WTC11 (cell line): ENCODE results near the gene STARD13. TPM values are rescaled to one million over a fixed set of nuclear protein-coding genes. Genes with fewer than 3 reads are reported as not detected.

Source experiments
- ATAC-seq: fragments of 200-7000 bp; cut with Tn5 transposase; 2 replicates; pipeline ENCODE4 v1.10.0; 2021; ENCODE audit warnings: mild to moderate bottlenecking, moderate library complexity
- CTCF ChIA-PET: fragments of 300-600 bp; sonication (Branson Sonifier 250); formaldehyde crosslinking; loops from one replicate; lab custom pipeline; 2021; ENCODE audit warnings: antibody characterized with exemption; lab: Charles Lee
- POLR2A ChIA-PET: fragments of 350-600 bp; sonication (Branson Sonifier 250); formaldehyde crosslinking; loops from one replicate; lab custom pipeline; 2021; ENCODE audit warnings: antibody characterized with exemption; lab: Charles Lee
- DNase-seq: peaks from one replicate; pipeline ENCODE4 v3.0.0; 2021; ENCODE audit warnings: low spot score
- H3K27ac Mint-ChIP-seq: 2 replicates; pipeline ENCODE4 v1.8.0; 2021; ENCODE audit warnings: mixed read lengths
- H3K27me3 Mint-ChIP-seq: 2 replicates; pipeline ENCODE4 v1.8.0; 2021; ENCODE audit warnings: low read depth, mild to moderate bottlenecking, moderate library complexity, mixed read lengths
- H3K36me3 Mint-ChIP-seq: 2 replicates; pipeline ENCODE4 v1.8.0; 2021; ENCODE audit warnings: mixed read lengths
- H3K4me1 Mint-ChIP-seq: 2 replicates; pipeline ENCODE4 v1.8.0; 2022; ENCODE audit warnings: mixed read lengths
- H3K4me3 Mint-ChIP-seq: 2 replicates; pipeline ENCODE4 v1.8.0; 2021; ENCODE audit warnings: mild to moderate bottlenecking, moderate library complexity, mixed read lengths
- H3K9me3 Mint-ChIP-seq: 2 replicates; pipeline ENCODE4 v1.8.0; 2021; ENCODE audit warnings: mixed read lengths
- CBFB ChIP-seq: sonication (generic); formaldehyde crosslinking; IDR thresholded peaks from 2 replicates; pipeline ENCODE4 v1.8.1; 2022; ENCODE audit warnings: mild to moderate bottlenecking, low read depth, missing genetic modification reagents
- CREB1 ChIP-seq: sonication (generic); formaldehyde crosslinking; IDR thresholded peaks from 2 replicates; pipeline ENCODE4 v1.8.0; 2023; ENCODE audit warnings: mild to moderate bottlenecking, missing genetic modification reagents
- EMX1 ChIP-seq: fragments of 250-450 bp; sonication (Bioruptor Pico); IDR thresholded peaks from 2 replicates; pipeline ENCODE4 v1.8.0; 2021; ENCODE audit warnings: mild to moderate bottlenecking
- ESRRA ChIP-seq: sonication (generic); formaldehyde crosslinking; IDR thresholded peaks from 2 replicates; pipeline ENCODE4 v1.8.1; 2022; ENCODE audit warnings: mild to moderate bottlenecking, missing genetic modification reagents, borderline replicate concordance
- FOXP1 ChIP-seq: sonication (generic); formaldehyde crosslinking; IDR thresholded peaks from 2 replicates; pipeline ENCODE4 v1.8.0; 2022; ENCODE audit warnings: missing genetic modification reagents, mild to moderate bottlenecking, moderate library complexity, borderline replicate concordance
- MYBL2 ChIP-seq: sonication (generic); formaldehyde crosslinking; IDR thresholded peaks from 2 replicates; pipeline ENCODE4 v1.8.1; 2023; ENCODE audit warnings: mild to moderate bottlenecking, moderate library complexity, missing genetic modification reagents
- NFYB ChIP-seq: sonication (generic); formaldehyde crosslinking; conservative IDR thresholded peaks from 2 replicates; pipeline ENCODE4 v1.8.0; 2022; ENCODE audit warnings: low read depth, missing genetic modification reagents
- NR2C2 ChIP-seq: sonication (generic); formaldehyde crosslinking; IDR thresholded peaks from 2 replicates; pipeline ENCODE4 v1.8.0; 2022; ENCODE audit warnings: mild to moderate bottlenecking, missing genetic modification reagents
- OVOL2 ChIP-seq: fragments of 250-450 bp; sonication (Bioruptor Pico); IDR thresholded peaks from 2 replicates; pipeline ENCODE4 v1.9.0; 2021; ENCODE audit warnings: mild to moderate bottlenecking, borderline replicate concordance
- SMAD3 ChIP-seq: sonication (generic); formaldehyde crosslinking; IDR thresholded peaks from 2 replicates; pipeline ENCODE4 v1.8.0; 2022; ENCODE audit warnings: missing genetic modification reagents, mild to moderate bottlenecking, borderline replicate concordance
- TCF7 ChIP-seq: sonication (generic); formaldehyde crosslinking; IDR thresholded peaks from 2 replicates; pipeline ENCODE4 v1.8.0; 2022; ENCODE audit warnings: mild to moderate bottlenecking, low read depth, missing genetic modification reagents, moderate library complexity
- ZBTB21 ChIP-seq: sonication (generic); formaldehyde crosslinking; IDR thresholded peaks from 2 replicates; pipeline ENCODE4 v1.8.1; 2023; ENCODE audit warnings: mild to moderate bottlenecking, missing genetic modification reagents, borderline replicate concordance
- ZNF232 ChIP-seq: sonication (generic); formaldehyde crosslinking; IDR thresholded peaks from 2 replicates; pipeline ENCODE4 v1.8.0; 2022; ENCODE audit warnings: mild to moderate bottlenecking, missing genetic modification reagents
- ZNF263 ChIP-seq: sonication (generic); formaldehyde crosslinking; IDR thresholded peaks from 2 replicates; pipeline ENCODE4 v1.8.1; 2022; ENCODE audit warnings: low read depth, mild to moderate bottlenecking, moderate library complexity, missing genetic modification reagents
- total RNA-seq: library from RNA; stranded (reverse); gene quantifications from 3 replicates; pipeline ENCODE4 v1.2.3, GENCODE V29; 2021
- TF ChIP-seq, protein P1 (sequence below): sonication (generic); formaldehyde crosslinking; IDR thresholded peaks from 2 replicates; pipeline ENCODE4 v1.8.1; 2023; ENCODE audit warnings: mild to moderate bottlenecking, moderate library complexity, missing genetic modification reagents
- TF ChIP-seq, protein P2 (sequence below): fragments of 250-450 bp; sonication (Bioruptor Pico); IDR thresholded peaks from 2 replicates; pipeline ENCODE4 v1.8.0; 2021; ENCODE audit warnings: mild to moderate bottlenecking
- TF ChIP-seq, protein P3 (sequence below): sonication (generic); formaldehyde crosslinking; IDR thresholded peaks from 2 replicates; pipeline ENCODE4 v1.8.0; 2023; ENCODE audit warnings: missing genetic modification reagents
- TF ChIP-seq, protein P4 (sequence below): sonication (generic); formaldehyde crosslinking; IDR thresholded peaks from 2 replicates; pipeline ENCODE4 v1.8.0; 2022; ENCODE audit warnings: mild to moderate bottlenecking, missing genetic modification reagents
- TF ChIP-seq, protein P5 (sequence below): fragments of 250-450 bp; sonication (Bioruptor Pico); IDR thresholded peaks from 2 replicates; pipeline ENCODE4 v1.9.0; 2021; ENCODE audit warnings: moderate library complexity, mild to moderate bottlenecking, inconsistent platforms, borderline replicate concordance

Gene STARD13
- total RNA-seq, 1 experiment from 2014 or later: 4.4 TPM

DNA sequence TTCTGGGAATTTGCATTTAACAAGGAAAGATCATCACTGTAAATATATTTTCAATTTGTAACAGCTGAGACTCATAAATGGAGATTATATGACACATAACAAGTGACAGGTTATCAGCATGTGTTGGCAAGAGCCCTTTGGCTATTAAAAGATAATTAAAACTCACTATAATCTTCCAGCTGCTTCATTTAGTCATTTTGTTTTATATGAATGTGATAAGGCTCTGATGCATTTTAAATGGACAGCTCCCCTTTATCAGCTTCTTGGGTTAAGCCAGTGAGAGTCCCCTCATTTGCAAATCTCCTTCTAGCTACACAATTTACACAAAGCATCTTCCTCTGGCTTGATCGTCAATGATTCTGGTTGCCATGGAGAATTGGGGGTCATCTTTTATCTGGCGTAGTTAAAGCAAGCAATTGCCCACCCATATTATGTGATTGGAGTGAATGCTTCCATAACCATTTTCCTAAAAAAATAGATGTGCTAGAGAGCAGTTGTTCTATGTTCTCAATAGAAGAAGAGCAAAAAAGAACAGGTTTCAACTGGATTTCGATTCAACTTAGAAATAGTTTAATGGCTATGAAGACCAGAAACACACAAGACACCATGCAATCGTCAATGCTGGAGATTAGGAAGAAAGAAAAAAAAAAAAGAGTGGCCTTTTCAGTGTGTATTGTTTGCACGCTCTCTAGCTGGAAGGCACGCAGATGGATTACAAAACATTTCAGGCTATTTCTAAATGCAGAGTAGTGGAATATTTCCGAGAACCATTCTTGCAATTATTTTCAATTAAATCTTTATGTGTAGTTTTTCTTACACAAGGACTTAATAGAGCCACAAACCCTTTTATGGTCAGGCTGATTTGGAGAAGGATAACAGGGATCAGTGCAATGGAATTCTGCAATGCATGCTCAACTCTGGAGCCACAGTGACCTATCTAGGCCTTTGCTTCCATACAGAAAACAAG, 27.4 kb downstream of the STARD13 start:
- H3K9me3 Mint-ChIP-seq: no peaks in the 10 kb centered on the region
- no peak for TF ChIP-seq SMAD3 (CRISPR knock-in tag)
- no peak for TF ChIP-seq CREB1 (CRISPR knock-in tag)
- TF ChIP-seq ESRRA (CRISPR knock-in tag): no peak
- TF ChIP-seq, protein P1, sequence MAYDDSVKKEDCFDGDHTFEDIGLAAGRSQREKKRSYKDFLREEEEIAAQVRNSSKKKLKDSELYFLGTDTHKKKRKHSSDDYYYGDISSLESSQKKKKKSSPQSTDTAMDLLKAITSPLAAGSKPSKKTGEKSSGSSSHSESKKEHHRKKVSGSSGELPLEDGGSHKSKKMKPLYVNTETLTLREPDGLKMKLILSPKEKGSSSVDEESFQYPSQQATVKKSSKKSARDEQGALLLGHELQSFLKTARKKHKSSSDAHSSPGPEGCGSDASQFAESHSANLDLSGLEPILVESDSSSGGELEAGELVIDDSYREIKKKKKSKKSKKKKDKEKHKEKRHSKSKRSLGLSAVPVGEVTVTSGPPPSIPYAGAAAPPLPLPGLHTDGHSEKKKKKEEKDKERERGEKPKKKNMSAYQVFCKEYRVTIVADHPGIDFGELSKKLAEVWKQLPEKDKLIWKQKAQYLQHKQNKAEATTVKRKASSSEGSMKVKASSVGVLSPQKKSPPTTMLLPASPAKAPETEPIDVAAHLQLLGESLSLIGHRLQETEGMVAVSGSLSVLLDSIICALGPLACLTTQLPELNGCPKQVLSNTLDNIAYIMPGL: no peak
- TF ChIP-seq FOXP1 (CRISPR knock-in tag): no peak
- TF ChIP-seq CBFB (CRISPR knock-in tag): no peak
- TF ChIP-seq ZNF232 (CRISPR knock-in tag): no peak
- TF ChIP-seq, protein P2, sequence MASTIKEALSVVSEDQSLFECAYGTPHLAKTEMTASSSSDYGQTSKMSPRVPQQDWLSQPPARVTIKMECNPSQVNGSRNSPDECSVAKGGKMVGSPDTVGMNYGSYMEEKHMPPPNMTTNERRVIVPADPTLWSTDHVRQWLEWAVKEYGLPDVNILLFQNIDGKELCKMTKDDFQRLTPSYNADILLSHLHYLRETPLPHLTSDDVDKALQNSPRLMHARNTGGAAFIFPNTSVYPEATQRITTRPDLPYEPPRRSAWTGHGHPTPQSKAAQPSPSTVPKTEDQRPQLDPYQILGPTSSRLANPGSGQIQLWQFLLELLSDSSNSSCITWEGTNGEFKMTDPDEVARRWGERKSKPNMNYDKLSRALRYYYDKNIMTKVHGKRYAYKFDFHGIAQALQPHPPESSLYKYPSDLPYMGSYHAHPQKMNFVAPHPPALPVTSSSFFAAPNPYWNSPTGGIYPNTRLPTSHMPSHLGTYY (CRISPR knock-in tag): no peak
- TF ChIP-seq, protein P3, sequence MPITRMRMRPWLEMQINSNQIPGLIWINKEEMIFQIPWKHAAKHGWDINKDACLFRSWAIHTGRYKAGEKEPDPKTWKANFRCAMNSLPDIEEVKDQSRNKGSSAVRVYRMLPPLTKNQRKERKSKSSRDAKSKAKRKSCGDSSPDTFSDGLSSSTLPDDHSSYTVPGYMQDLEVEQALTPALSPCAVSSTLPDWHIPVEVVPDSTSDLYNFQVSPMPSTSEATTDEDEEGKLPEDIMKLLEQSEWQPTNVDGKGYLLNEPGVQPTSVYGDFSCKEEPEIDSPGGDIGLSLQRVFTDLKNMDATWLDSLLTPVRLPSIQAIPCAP (CRISPR knock-in tag): no peak
- TF ChIP-seq, protein P4, sequence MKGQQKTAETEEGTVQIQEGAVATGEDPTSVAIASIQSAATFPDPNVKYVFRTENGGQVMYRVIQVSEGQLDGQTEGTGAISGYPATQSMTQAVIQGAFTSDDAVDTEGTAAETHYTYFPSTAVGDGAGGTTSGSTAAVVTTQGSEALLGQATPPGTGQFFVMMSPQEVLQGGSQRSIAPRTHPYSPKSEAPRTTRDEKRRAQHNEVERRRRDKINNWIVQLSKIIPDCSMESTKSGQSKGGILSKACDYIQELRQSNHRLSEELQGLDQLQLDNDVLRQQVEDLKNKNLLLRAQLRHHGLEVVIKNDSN (CRISPR knock-in tag): no peak
- H3K27ac Mint-ChIP-seq: no peak overlapping the region
- no peaks in the 10 kb centered on the region for H3K27me3 Mint-ChIP-seq
- H3K36me3 Mint-ChIP-seq: no peaks in the 10 kb centered on the region
- ATAC-seq (no peak), DNase-seq (no peak)
- H3K4me3 Mint-ChIP-seq: no peak overlapping the region
- H3K4me1 Mint-ChIP-seq: peaks cover 63% of the 10 kb centered on the region
- ChIA-PET POLR2A (no interaction called here), CTCF (no interaction called here)

DNA sequence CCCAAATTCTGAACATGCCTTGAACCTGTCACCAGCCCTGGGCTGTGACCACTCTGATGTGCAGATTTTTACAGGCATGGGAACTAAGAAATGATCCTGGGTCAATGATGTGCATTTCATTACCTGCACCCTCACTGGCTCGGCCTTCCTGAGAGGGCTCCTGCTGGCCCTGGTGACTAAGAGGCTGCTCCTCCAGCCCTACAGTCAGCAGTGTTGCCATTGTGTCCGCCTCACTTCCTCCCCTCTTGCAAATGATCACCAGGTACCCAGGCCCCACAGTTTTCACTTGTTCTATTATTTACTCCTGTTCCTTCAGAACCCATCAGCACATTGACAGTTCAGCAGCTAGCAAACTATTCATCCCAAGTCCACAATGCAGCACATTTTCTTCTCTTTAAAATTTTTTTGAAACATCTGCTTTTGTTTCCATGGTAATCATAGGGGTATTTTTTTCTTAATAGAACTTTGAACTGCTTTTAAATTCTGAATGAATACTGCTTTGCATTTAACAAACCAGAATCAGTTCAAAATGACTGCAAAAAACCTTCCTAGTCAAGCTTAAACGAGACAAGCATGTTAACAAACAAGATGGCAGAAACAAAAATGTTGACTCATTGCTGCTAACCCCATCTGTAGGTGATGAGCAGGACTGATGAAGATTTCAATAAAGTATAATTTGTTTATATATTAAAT, 29.3 kb downstream of the STARD13 start:
- H3K4me1 Mint-ChIP-seq: peaks cover 49% of the 10 kb centered on the region
- TF ChIP-seq ZNF263: no peak
- TF ChIP-seq MYBL2: no peak
- H3K27me3 Mint-ChIP-seq: no peaks in the 10 kb centered on the region
- ATAC-seq (no peak), DNase-seq (no peak)
- peak overlapping the region; percentile 26; the same call in 1 of the 2 replicates for H3K27ac Mint-ChIP-seq
- POLR2A ChIA-PET: no interaction called here
- no peaks in the 10 kb centered on the region for H3K36me3 Mint-ChIP-seq
- no peak overlapping the region for H3K4me3 Mint-ChIP-seq
- CTCF ChIA-PET: no interaction called here
- no peaks in the 10 kb centered on the region for H3K9me3 Mint-ChIP-seq

DNA sequence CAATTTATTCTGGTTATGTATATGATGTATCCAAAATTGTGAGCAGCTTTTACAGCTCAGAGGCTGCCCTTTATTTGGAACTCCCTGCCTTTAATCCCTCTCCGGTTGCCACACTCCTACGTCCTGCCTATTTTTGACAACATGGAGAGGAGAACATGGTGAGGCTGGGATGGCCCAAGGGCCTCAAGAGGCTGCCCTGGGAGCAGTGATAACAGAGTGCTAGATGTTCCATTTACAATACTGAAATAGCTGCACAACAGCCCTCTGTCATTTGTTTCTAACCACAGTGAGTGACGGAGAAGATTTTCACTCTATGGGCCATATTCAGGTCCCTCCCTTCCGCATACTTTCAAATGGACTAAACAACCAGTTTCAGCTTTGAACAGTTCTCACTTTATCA, 33.4 kb downstream of the STARD13 start:
- TF ChIP-seq EMX1 (CRISPR knock-in tag): no peak
- TF ChIP-seq TCF7: no peak
- no peak for TF ChIP-seq CREB1 (CRISPR knock-in tag)
- TF ChIP-seq NR2C2 (CRISPR knock-in tag): no peak
- TF ChIP-seq MYBL2: no peak
- no peak for TF ChIP-seq ZBTB21 (CRISPR knock-in tag)
- TF ChIP-seq NFYB (CRISPR knock-in tag): no peak
- TF ChIP-seq, protein P5, sequence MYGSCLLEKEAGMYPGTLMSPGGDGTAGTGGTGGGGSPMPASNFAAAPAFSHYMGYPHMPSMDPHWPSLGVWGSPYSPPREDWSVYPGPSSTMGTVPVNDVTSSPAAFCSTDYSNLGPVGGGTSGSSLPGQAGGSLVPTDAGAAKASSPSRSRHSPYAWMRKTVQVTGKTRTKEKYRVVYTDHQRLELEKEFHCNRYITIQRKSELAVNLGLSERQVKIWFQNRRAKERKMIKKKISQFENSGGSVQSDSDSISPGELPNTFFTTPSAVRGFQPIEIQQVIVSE (CRISPR knock-in tag): no peak
- TF ChIP-seq OVOL2 (CRISPR knock-in tag): no peak
- DNase-seq: no peak
- Mint-ChIP-seq H3K36me3 (no peaks in the 10 kb centered on the region), H3K4me1 (peaks cover 10% of the 10 kb centered on the region), H3K9me3 (no peaks in the 10 kb centered on the region), H3K4me3 (no peak overlapping the region), H3K27ac (no peak overlapping the region), H3K27me3 (no peaks in the 10 kb centered on the region)
- no peak for ATAC-seq
- ChIA-PET CTCF (no interaction called here), POLR2A (no interaction called here)
